NCI-H2107 treated with DMSO at 0.1 percent for 48 hours (cell line): ENCODE results near the gene GDF11.

Experiments used
- DNase-seq: peaks from one replicate; lab custom pipeline; 2025; ENCODE audit not compliant: unreplicated experiment; lab: John Stamatoyannopoulos, UW

The GDF11 gene

GRCh38 chr12:55722948-55723347 is 20.0 kb upstream of the GDF11 start:
- no peak for DNase-seq

- no peak for DNase-seq
Observed at GRCh38 chr12:55723516-55724225, 19.3 kb upstream of the GDF11 start.

- DNase-seq = no peak
Observed at GRCh38 chr12:55724226-55724939, 18.5 kb upstream of the GDF11 start.

- DNase-seq = no peak
Observed at GRCh38 chr12:55724940-55725309, 18.0 kb upstream of the GDF11 start.

GRCh38 chr12:55725556-55725955 is 17.4 kb upstream of the GDF11 start:
- no peak for DNase-seq

- DNase-seq = no peak
Observed at GRCh38 chr12:55726971-55727370, 16.0 kb upstream of the GDF11 start.

- DNase-seq = no peak
Observed at GRCh38 chr12:55727643-55728185, 15.2 kb upstream of the GDF11 start.

- no peak for DNase-seq
Observed at GRCh38 chr12:55728186-55728938, 14.6 kb upstream of the GDF11 start.

- peak; percentile 78 for DNase-seq
Observed at GRCh38 chr12:55728939-55729818, 13.7 kb upstream of the GDF11 start, which contains the start of gene CD63. Gene CD63 (minus strand): TSS chr12:55729009. CDS start chr12:55728341, 668 bp downstream.

GRCh38 chr12:55729819-55730818 is 12.8 kb upstream of the GDF11 start:
- DNase-seq = no peak

GRCh38 chr12:55732288-55732687 is 10.6 kb upstream of the GDF11 start:
- DNase-seq = no peak

GRCh38 chr12:55733021-55733555 is 9.8 kb upstream of the GDF11 start:
- no peak for DNase-seq

GRCh38 chr12:55733858-55734257 is 9.1 kb upstream of the GDF11 start:
- no peak for DNase-seq

- no peak for DNase-seq
Observed at GRCh38 chr12:55734595-55734994, 8.3 kb upstream of the GDF11 start.

- no peak for DNase-seq
Observed at GRCh38 chr12:55736076-55736475, 6.8 kb upstream of the GDF11 start.

- peak; percentile 81 for DNase-seq
Observed at GRCh38 chr12:55736780-55737580, 5.9 kb upstream of the GDF11 start.

- DNase-seq = no peak
Observed at GRCh38 chr12:55737581-55738122, 5.3 kb upstream of the GDF11 start.
